Posterior vena cava (tissue), 2 donors: Measurements from ENCODE around the gene SPOCK1. TPM values are rescaled to one million over a fixed set of nuclear protein-coding genes. Genes with fewer than 3 reads are reported as not detected.

Source experiments
- DNase-seq: peaks from one replicate; pipeline ENCODE4 v3.0.0-alpha.2; 2020; ENCODE audit warnings: low spot score
- intact Hi-C, 2 donors: fragments of 100-400 bp; cut with DNase I; formaldehyde crosslinking; loops; one replicate each; pipeline versions ENCODE4 v1.14.1 to v1.14.2; 2022 to 2023
- total RNA-seq, 2 donors: library from RNA; stranded (reverse); fragmentation: NEBNext Ultra II Directional; extraction: Animal tissue kit (Norgen Biotek cat#: 25700); gene quantifications; one replicate each; pipeline ENCODE4 v1.2.1, GENCODE V29; 2021
- donor health status: DM: yes; HTN: yes; CAD: no.
- donor health status: DM: yes; HTN: yes; CAD: no.

SPOCK1 gene
- total RNA-seq, 2 donors from 2014 or later = 100 to 106 TPM

DNA sequence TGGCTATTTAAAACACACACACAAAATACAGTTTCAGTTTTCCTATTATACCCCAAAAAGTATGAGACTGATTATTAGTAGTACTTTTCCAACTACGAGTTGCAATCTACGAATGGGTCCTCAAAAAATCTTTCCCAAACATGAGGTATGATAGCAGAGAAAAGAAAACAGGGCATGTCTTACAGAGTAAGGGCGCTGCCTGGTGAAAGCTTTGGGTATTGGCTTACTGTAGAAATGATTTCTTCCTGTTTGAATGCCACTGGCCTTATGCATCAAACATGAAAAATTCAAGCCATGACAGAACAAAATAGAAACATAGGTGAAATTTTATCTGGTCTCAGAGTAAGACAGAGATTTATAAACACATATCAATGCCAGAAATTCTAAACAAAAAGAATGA is 448.0 kb downstream of the SPOCK1 start:
- intact Hi-C loops = no loop called here
- no peak for DNase-seq

DNA sequence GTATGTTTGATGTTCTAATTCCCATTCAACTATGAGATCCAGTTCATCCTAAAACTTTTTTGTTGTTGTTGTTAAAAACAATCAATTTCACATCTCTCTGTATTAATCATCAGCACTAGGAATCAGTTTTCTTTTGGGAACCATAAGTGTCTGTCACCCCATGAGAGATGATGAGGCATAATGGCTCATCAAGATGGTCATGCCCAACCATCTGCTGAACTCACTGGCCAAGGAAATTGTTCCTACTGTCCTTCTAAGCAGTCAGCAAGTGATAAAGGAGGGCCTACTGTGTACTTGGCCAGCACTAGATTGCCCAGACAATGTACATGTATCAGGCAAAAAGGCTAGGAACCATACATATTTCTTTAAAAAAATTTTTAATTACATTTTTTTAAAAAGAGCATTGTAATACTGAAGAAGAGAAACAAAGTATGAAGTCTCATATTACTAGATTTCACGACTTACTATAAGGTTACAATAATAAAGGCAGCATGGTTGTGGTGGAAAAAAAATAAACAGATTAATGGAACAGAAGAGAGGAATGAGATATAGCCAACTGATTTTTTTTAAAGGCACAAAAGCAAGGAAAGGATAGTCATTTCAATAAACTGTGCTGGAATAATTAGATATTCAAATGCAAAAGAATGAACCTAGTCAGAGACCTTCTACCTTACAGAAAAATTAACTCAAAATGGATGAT is 458.3 kb downstream of the SPOCK1 start:
- intact Hi-C loops = no loop called here
- DNase-seq = no peak

DNA sequence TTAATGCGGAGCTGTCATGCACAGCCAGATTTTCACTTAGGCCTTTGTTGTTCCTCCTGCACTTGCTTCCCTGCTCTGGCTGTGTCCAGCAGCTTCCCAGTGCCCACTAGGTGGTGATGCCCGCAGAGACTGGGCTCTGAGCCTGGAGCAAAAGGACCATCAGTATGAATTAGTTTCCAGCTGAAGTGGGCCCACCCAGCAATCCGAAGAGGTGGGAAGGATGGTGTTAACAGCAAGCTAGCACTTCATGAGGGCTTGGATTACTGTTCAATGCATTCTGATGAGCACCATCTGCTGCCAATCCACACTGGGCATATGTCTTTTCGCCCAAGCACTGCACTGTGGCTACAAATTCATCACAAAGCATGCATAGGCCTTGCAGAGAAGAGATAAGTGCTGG is 459.1 kb downstream of the SPOCK1 start:
- intact Hi-C loops = no loop called here
- no peak for DNase-seq

DNA sequence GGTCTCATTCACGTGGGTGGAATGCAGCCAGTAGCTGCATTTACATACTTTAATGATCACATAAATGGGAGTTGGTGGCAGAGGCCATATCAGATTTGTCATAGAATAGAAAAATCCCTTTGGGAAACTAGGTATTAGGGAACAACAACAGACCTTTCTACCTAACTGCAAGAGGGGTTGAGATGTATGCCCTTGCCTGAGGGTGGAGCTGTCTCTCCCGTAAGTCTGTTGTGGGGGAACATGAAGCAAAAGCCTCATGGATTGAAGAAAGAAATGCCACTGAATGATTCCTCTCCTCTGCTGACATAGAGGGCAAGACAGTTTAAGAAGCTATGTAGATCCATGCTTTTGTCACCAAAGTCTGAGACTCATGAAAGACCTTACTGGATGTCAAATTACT is 461.3 kb downstream of the SPOCK1 start:
- DNase-seq = no peak
- intact Hi-C loops = no loop called here

DNA sequence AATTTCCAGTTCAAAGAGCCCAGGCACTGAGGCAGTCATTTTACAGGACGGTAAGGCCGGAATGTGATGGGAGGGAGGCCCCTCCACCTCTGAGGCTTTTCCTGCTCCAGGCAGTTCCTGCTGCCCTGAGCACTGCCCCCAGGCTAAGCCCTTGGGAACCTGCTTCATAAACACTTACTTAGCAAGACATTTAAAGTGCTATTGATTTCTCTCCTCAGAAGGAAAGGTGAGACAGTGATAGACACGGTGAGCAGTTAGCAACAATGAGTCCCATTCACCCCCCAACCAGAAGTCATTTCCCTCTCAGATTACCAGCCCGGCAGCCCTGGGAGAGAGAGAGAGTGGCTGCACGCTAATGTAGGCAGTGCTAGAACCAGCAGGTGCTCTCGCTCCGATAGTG is 462.5 kb downstream of the SPOCK1 start:
- intact Hi-C loops = no loop called here
- no peak for DNase-seq

DNA sequence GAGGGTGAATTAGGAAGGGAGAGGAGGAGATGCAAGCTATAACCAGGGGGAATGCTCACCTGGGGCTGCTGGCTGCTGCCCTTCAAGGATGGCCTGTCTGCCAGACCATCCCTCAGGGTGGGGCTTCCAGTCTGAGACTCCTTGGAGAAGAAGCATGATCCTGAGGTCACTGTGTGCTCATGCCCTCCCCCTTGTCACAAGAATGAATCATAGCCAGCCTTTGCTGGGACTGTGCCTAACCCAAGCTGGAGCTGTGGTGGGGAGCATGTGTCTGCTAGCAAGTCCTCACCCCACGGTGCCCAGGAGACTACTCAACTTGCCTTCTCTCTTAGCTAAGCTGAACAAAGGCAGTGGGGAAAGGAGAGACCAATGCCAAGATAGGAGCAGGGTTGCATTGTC is 463.6 kb downstream of the SPOCK1 start:
- intact Hi-C loops = no loop called here
- no peak for DNase-seq

DNA sequence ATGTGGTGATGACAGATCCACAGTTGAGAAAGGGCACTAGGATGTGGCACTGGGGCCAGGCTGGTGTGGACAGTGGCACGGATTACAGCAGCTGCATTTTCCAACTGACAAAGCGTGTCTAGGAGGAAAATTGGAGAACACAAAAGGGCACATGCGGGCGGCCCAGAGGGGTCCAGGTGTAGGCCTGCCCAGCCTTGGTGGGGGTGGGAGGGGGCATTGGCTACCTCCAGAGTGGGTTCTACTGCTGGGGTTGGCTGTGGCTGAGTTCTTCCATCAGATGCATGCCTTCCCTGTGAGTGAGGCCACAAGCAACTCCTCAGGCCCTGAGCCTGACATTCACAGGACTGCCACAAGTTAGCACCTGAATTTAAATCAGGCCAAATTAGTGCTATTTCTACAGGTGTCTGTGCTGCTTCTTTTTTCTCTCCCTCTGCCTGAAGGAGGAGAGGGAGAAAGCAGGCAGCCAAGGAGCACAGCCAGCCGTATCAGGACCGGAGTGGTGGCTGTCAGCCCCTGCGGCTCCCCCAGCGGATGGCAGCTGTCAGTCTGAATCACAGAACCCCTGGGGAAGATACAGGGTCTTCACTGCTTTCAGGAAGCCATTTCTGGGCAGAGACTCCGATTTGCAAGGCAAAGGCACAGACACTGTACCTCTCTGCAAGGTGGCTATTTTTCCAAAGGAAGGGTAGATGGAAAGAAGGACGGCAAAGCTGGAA is 464.2 kb downstream of the SPOCK1 start:
- intact Hi-C loops = no loop called here
- no peak for DNase-seq

DNA sequence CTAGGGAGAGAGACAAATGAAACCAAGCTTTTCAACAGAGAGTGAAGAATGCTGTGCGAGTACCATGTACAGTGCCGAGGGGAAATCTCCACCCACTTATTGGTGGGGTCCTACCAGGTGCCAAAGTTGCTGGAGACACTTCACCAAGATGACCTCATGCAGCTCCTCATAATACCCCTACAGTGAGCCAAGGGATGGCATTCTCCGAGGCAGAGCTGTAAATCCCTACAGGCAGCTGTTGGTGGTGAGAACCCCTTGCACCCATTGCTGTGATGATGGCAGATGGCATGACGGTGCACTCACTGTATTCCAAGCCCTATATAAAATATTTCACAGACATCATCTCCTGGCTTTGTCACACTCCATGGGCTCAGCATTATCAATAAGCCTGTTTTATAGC is 464.9 kb downstream of the SPOCK1 start:
- DNase-seq = no peak
- intact Hi-C loops = no loop called here

DNA sequence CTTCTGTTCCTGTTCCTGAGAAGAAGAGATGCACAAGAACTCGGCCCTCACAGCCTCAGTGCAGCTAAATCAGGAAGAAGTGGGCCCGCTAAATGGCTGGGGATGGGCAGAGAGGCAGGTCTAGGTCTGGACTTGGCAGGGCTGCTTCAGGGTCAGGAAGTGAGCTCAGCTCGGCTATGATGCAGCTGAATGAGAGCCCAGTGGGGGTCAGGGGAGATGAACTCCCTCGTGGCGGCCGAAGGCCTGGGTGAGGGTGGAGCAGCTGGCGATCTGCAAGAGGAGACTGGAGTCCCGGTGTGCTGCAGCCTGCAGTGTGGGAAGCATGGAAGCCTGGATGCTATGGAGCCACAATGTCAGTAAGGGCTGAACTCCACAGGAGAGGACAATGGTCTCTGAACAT is 466.2 kb downstream of the SPOCK1 start:
- intact Hi-C loops = no loop called here
- no peak for DNase-seq

DNA sequence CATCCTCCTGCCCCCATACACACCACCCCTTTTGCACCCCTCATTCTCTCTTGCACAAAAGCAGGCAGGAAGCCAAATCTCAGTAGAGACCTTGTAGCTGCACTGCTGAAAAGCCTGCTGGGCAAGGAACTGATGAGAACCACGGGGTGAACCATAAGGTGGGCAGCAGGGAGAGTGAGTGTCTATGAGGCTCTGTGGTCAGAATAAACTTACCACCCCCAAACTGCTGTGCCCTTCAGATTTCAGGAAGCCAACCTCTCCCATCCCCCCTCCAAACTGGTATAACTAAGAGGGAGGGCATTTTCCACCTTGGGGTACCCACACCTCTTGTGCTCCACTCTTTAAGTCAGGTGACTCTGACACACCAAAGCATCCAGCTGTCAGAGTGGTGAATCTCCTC is 471.4 kb downstream of the SPOCK1 start:
- DNase-seq = no peak
- intact Hi-C loops = no loop called here

DNA sequence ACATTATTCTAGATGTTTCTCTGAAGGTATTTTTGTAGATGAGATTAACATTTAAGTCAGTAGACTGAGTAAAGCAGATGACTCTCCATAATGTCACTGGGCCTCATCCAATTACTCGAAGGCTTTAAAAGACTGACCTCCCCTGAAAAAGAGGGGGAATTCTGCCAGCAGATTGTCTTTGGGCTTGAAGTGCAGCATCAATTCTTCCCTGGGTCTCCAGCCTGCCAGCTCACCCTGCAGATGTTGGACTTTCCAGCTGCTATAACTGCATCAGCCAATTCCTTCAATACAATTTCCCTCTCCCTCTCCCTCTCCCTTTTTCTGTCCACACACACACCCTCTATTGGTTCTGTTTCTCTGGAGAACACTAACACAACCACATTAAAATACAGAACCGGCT is 472.8 kb downstream of the SPOCK1 start:
- DNase-seq = no peak
- intact Hi-C loops = no loop called here

DNA sequence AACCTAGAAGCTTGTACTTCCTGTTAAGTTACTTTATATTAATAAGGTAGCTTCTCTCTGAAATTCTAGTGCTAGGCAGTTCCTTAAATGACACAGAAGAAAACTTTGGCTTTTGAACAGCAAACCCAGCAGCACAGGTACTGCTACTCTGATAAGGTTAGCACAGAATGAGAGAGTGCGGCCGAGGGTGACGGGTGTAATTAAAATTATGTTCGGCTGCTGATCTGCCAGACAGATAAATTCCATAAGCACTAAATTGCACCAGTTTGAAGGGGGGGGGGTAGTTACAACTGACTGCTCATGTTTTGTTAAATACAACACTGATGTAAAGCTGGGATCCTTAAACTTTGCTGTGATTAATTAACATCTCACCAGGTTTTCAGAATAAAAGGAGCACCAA is 475.1 kb downstream of the SPOCK1 start:
- intact Hi-C loops = no loop called here

DNA sequence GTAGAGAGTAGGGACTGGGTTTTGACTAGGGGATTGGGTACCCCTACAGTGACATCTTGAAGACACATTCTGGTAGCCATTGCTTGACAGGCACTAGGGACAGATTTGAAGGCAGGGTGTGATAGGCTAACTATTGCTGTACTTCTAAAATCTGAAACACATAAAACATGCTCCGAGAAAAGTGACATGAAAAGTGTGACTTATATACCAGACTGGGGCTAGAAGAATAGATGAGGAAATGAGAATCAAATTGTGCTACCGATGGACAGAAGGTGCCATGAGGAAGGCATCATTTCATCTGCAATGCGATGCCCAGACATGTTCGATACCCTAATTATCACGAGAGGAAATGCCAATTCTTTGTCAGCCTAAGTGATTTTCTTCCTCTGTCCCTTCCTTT is 475.8 kb downstream of the SPOCK1 start:
- intact Hi-C loops = no loop called here
- no peak for DNase-seq

More for the DNA sequence above, 475.1 kb downstream of the SPOCK1 start:
- DNase-seq = no peak

DNA sequence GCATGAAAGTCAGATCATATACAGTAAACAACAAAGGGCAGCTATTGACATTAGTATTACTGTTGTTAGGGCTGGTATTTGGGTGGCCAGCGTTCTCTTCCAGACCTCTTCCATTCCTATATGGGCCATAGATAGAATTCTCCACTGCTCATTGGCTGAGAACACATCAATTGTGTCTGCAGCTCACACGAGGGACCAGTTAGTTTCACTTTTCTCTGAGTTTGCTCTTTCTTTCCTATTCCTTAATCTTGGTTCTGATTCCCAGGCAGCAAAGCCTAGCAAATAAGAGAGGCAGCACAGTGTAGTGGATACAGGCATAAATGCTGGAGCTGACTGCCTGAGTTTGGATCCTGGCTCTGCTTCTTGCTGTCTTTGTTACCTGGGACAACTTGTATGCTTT is 476.4 kb downstream of the SPOCK1 start:
- intact Hi-C loops = no loop called here
- DNase-seq = no peak

DNA sequence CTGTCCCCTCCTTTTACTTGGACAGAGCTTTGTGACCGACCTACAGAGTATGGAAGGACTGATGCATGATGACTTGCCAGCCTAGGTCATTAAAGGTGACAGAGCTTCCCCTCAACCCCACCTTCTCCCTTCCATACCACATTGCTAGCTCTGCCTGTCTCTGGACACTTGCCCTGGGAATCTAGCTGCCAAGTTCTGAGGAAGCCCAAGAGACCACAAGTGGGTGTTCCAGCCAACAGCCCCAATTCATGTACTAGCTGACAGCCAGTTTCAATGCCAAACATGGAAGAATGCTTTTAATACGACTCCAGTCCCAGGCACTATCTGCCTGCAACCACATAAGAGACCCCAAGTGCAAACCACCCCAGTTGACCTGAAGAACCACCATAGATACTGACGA is 477.1 kb downstream of the SPOCK1 start:
- no peak for DNase-seq
- intact Hi-C loops = no loop called here

DNA sequence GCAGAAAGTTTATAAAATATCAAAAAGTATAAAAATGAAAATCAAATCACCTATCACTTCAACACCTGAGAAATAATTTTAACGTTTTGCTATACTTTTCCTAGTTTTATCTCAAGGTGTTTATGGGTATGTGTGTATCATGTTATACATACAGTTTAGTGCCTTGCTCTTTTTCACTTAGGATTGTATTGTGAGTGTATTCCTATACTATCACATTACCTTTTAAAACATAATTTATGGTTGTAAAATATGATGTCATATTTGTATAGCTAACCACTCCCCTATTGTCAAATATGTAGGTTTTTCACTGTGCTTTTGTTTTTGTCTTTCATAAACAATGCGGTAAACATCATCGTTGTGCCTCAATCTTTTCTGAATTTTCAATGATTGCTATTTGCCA is 479.9 kb downstream of the SPOCK1 start:
- DNase-seq = no peak
- intact Hi-C loops = no loop called here

DNA sequence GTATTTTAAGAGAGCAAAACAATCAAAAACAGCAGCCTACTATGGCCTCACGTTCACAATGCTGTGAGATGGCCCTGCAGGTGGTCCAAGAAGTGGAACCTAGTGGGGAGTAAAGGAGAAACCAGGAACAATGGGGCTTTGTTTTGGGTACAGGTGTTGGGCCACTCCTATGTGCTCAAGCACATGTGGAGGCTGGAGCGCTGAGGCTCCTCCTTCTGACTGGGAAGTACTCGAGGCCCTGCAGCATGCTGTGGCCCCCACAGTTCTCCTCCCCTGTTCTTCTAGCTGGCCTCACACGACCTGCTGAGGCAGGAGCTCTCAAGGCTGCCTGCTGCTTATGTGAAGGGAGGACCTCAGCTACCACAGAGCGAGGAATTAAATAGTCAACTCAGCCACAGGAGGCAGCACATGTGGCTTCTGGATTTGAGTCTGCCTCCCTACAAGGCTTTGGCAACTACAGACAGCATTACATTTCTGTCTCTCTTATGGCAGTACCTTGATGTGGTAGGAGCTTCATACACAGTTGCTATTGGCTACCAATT is 482.3 kb downstream of the SPOCK1 start:
- intact Hi-C loops = no loop called here
- DNase-seq = no peak

DNA sequence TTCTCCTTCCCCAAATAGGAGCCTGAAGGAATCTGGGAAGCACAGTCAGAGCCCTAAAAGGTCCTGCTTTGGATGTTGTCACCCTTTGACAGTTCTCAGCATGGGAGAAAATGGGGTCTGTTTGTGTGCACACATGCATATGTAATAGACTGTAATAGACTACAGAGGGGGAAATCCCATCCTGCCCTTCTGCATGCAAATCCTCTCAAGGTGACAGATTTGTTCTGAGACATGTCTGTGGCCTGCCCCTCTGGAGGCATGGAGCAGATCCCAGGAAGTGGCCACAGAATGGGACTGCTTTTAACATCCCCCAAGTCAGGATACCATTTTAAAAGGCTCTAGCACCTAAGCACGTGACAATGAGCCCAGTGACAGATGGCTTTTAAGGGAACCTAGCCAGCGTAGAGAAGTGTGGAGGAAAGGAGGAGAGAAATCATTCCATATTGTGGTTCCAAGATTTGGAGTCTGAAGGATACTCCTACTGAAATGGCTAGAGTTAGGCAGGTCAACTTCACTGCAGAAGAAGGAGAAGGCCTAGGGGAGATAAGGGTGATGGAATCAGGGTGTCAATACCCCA is 483.5 kb downstream of the SPOCK1 start:
- intact Hi-C loops = no loop called here
- DNase-seq = no peak

DNA sequence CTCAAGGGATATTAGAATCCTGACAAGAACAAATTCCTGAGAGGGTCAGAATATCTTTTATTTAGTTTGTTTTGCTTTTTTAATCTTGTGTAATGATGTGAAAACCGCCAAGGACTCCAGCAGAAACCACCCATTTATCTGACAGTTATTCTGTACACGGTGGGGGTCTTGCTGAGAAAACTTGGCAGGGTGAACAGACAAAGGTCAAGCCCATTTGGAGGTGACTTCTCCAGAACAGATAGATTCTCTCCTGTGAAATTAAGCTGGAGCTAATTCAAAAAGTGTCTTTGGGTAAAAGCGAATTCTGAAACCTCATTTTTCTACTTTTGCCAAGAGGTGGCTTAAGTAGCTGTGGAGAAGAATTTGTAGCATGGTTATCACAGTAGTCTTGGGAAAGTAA is 484.4 kb downstream of the SPOCK1 start:
- intact Hi-C loops = no loop called here
- DNase-seq = no peak

DNA sequence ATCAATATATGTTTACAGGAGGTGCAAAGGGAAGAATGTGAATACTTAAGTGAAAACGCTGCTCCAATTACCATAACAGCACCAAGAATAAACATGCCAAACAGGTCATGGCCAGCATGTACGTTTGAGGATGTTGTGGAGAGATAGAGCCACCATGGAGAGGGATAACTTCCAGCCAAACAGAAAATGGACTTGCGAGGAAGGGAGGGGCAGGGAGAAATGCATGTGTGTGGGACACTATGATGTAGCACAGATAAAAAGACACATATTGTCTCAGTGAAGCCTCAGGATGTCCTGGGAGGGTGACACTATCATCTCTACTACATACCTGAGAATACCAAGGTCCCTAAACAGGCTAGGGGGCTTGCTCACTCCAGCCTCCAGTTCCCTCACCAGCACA is 488.9 kb downstream of the SPOCK1 start:
- intact Hi-C loops = no loop called here
- DNase-seq = no peak

DNA sequence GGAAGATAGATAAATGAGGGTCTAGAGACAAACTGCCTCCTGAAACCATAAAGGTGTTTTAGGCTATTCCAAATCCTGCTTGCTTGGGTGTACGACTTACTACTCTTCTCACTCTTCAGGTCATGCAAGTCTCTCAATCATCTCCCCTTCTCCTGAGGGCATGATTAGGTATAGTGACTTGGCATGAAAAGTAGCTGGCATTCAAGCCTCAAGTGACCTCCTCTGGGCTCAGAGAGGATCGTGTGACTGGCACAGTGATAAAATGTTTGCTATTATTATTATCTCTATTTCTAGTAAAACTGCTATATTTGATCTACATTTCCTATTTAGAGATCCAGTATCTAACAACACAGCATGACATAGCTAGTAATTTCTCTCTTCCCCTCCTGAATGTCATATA is 494.8 kb downstream of the SPOCK1 start:
- intact Hi-C loops = no loop called here
- no peak for DNase-seq
